H1 (cell line): ENCODE results near the gene DAB2IP. TPM values are rescaled to one million over a fixed set of nuclear protein-coding genes. Genes with fewer than 3 reads are reported as not detected.
"Not testable (repeated sequence)": the region's sequence is repeated elsewhere in the genome, so short reads cannot be mapped to it uniquely, and the experiment has no call there.

Source experiments
- CTCF ChIA-PET: fragments of 300-600 bp; sonication (Branson Sonifier 250); formaldehyde crosslinking; loops from one replicate; lab custom pipeline; 2021; ENCODE audit not compliant: partially characterized antibody; lab: Charles Lee
- POLR2A ChIA-PET: fragments of 300-600 bp; sonication (Branson Sonifier 250); formaldehyde crosslinking; loops from one replicate; lab custom pipeline; 2021; ENCODE audit warnings: inconsistent platforms; ENCODE audit not compliant: partially characterized antibody; lab: Charles Lee
- DNase-seq, 2 experiments: peaks; one replicate each; pipeline versions ENCODE4 v3.0.0 to v3.0.0-alpha.2; 2010 to 2022; ENCODE audit warnings: low spot score in 2 of 2, low read depth in 1 of 2, mixed read lengths in 1 of 2
- FAIRE-seq: peaks from 2 replicates; lab custom pipeline; 2011; peaks lifted over from hg19 to GRCh38; lab: Jason Lieb, UNC
- H2AFZ ChIP-seq: 2 replicates; pipeline ENCODE4 v1.8.1; 2012; ENCODE audit warnings: low read length, inconsistent platforms
- H2AK5ac ChIP-seq: 2 replicates; pipeline ENCODE4 v1.6.1; 2013; ENCODE audit warnings: low read depth, low read length
- H2BK120ac ChIP-seq: replicated peaks from 2 replicates; pipeline ENCODE3; 2013; ENCODE audit warnings: low read depth, low read length, inconsistent platforms
- H2BK12ac ChIP-seq: 2 replicates; pipeline ENCODE4 v1.6.1; 2013; ENCODE audit warnings: low read depth, low read length
- H2BK15ac ChIP-seq: 2 replicates; pipeline ENCODE4 v1.6.1; 2013; ENCODE audit warnings: low read length
- H2BK20ac ChIP-seq: 2 replicates; pipeline ENCODE4 v1.6.1; 2013; ENCODE audit warnings: low read length
- H2BK5ac ChIP-seq: 2 replicates; pipeline ENCODE4 v1.6.1; 2013; ENCODE audit warnings: low read depth, low read length
- H3K14ac ChIP-seq: 2 replicates; pipeline ENCODE4 v1.6.1; 2013; ENCODE audit warnings: inconsistent platforms; ENCODE audit not compliant: insufficient read length
- H3K18ac ChIP-seq: 2 replicates; pipeline ENCODE4 v1.6.1; 2013; ENCODE audit warnings: low read length; ENCODE audit errors: extremely low read depth
- H3K23ac ChIP-seq: 2 replicates; pipeline ENCODE4 v1.6.1; 2013; ENCODE audit warnings: inconsistent platforms; ENCODE audit not compliant: insufficient read length
- H3K23me2 ChIP-seq: 2 replicates; pipeline ENCODE4 v1.6.1; 2013; ENCODE audit warnings: low read depth, low read length
- H3K27ac ChIP-seq: 2 replicates; pipeline ENCODE4 v1.6.1; 2011; ENCODE audit warnings: low read depth, low read length, inconsistent platforms
- H3K27me3 ChIP-seq, 4 experiments: replicated peaks in 1 of 4; 1 replicate in 1 of 4; 2 replicates in 3 of 4; pipeline versions ENCODE4 v1.6.1 to v1.8.1; 2011 to 2013; ENCODE audit warnings: low read length in 3 of 4, mild to moderate bottlenecking in 3 of 4, inconsistent platforms in 2 of 4, mixed read lengths in 2 of 4, moderate library complexity in 1 of 4; ENCODE audit not compliant: control insufficient read depth in 3 of 4, insufficient read depth in 3 of 4; ENCODE audit errors: extremely low read depth in 1 of 4
- H3K36me3 ChIP-seq, 4 experiments: 2 replicates each; pipeline versions ENCODE4 v1.6.1 to v1.8.1; 2011 to 2013; ENCODE audit warnings: mild to moderate bottlenecking in 4 of 4, low read length in 3 of 4, moderate library complexity in 2 of 4, control low read depth in 1 of 4, inconsistent platforms in 1 of 4; ENCODE audit not compliant: insufficient read depth in 4 of 4, control insufficient read depth in 2 of 4
- H3K4ac ChIP-seq: replicated peaks from 2 replicates; pipeline ENCODE3; 2013; ENCODE audit warnings: low read length, low read depth, mixed read lengths, inconsistent platforms; ENCODE audit not compliant: insufficient read length
- H3K4me1 ChIP-seq, 4 experiments: replicated peaks in 1 of 4; 1 replicate in 1 of 4; 2 replicates in 3 of 4; pipeline versions ENCODE4 v1.6.1 to v1.8.1; 2011 to 2013; ENCODE audit warnings: low read length in 3 of 4, inconsistent platforms in 2 of 4, mixed read lengths in 1 of 4; ENCODE audit not compliant: insufficient read depth in 4 of 4, control insufficient read depth in 3 of 4
- H3K4me2 ChIP-seq, 2 experiments: 2 replicates each; pipeline versions ENCODE4 v1.6.1 to v1.8.1; 2011 to 2013; ENCODE audit warnings: low read depth in 2 of 2, low read length in 2 of 2, control low read depth in 1 of 2, inconsistent platforms in 1 of 2, mild to moderate bottlenecking in 1 of 2; ENCODE audit not compliant: insufficient read depth in 1 of 2
- H3K4me3 ChIP-seq, 4 experiments: fragments of 200-600, 300-600 bp in 1 of 4; sonication (generic), shearing (Covaris generic), sonication (Bioruptor Twin) in 1 of 4; 2 replicates each; pipeline versions ENCODE4 v1.5.1 to v1.8.1; 2011 to 2016; ENCODE audit warnings: low read length in 4 of 4, low read depth in 3 of 4, control low read depth in 2 of 4, inconsistent platforms in 2 of 4, mild to moderate bottlenecking in 2 of 4, mixed read lengths in 1 of 4, moderate library complexity in 1 of 4; ENCODE audit not compliant: insufficient read depth in 2 of 4; ENCODE audit errors: extremely low read depth in 1 of 4
- H3K56ac ChIP-seq: replicated peaks from 2 replicates; pipeline ENCODE3; 2013; ENCODE audit warnings: low read depth, mild to moderate bottlenecking, mixed read lengths, low read length, inconsistent platforms; ENCODE audit not compliant: insufficient read length
- H3K79me1 ChIP-seq: 2 replicates; pipeline ENCODE4 v1.6.1; 2013; ENCODE audit warnings: low read depth, low read length, control low read depth
- H3K79me2 ChIP-seq, 2 experiments: 2 replicates each; pipeline versions ENCODE4 v1.6.1 to v1.8.1; 2012 to 2013; ENCODE audit warnings: low read length in 2 of 2, mild to moderate bottlenecking in 2 of 2, inconsistent platforms in 1 of 2; ENCODE audit not compliant: insufficient read depth in 2 of 2, control insufficient read depth in 1 of 2
- H3K9ac ChIP-seq, 4 experiments: replicated peaks in 1 of 4; 1 replicate in 1 of 4; 2 replicates in 3 of 4; pipeline versions ENCODE4 v1.6.1 to v1.8.1; 2011 to 2013; ENCODE audit warnings: low read depth in 3 of 4, low read length in 3 of 4, control low read depth in 2 of 4, mild to moderate bottlenecking in 2 of 4, moderate library complexity in 2 of 4, inconsistent platforms in 1 of 4; ENCODE audit errors: extremely low read depth in 1 of 4
- H3K9me3 ChIP-seq, 2 experiments: 2 replicates each; pipeline versions ENCODE4 v1.6.1 to v1.8.1; 2012 to 2013; ENCODE audit warnings: mild to moderate bottlenecking in 2 of 2, moderate library complexity in 2 of 2, control low read depth in 1 of 2, inconsistent platforms in 1 of 2, low read depth in 1 of 2, low read length in 1 of 2, mixed read lengths in 1 of 2; ENCODE audit not compliant: insufficient read depth in 2 of 2
- H4K20me1 ChIP-seq, 2 experiments: replicated peaks in 1 of 2; 2 replicates each; pipeline versions ENCODE3 to v1.8.1; 2011 to 2013; ENCODE audit warnings: inconsistent platforms in 2 of 2, low read length in 2 of 2, mild to moderate bottlenecking in 1 of 2; ENCODE audit not compliant: insufficient read depth in 2 of 2, control insufficient read depth in 1 of 2
- H4K5ac ChIP-seq: 2 replicates; pipeline ENCODE4 v1.6.1; 2013; ENCODE audit warnings: low read length, low read depth, mixed read lengths, inconsistent platforms; ENCODE audit not compliant: insufficient read length
- H4K8ac ChIP-seq: 2 replicates; pipeline ENCODE4 v1.8.0; 2013; ENCODE audit warnings: mild to moderate bottlenecking, moderate library complexity, low read length, inconsistent platforms; ENCODE audit not compliant: insufficient read depth; ENCODE audit errors: extremely low read depth
- H4K91ac ChIP-seq: replicated peaks from 2 replicates; pipeline ENCODE3; 2013; ENCODE audit warnings: low read length, mixed read lengths, inconsistent platforms; ENCODE audit not compliant: insufficient read length
- CTBP2 ChIP-seq: IDR thresholded peaks from 2 replicates; pipeline ENCODE4 v1.7.0; 2011; ENCODE audit warnings: borderline replicate concordance, mild to moderate bottlenecking, moderate library complexity, mixed read lengths, low read length; ENCODE audit not compliant: insufficient read depth, insufficient read length
- EGR1 ChIP-seq: IDR thresholded peaks from 2 replicates; pipeline ENCODE4 v1.6.1; 2011; ENCODE audit warnings: low read depth, low read length, borderline replicate concordance
- KDM1A ChIP-seq: fragments of 200-600, 300-600 bp; sonication (generic); IDR thresholded peaks from 2 replicates; pipeline ENCODE4 v1.7.1; 2016; ENCODE audit warnings: mild to moderate bottlenecking, low read length, borderline replicate concordance
- SAP30 ChIP-seq: fragments of 300-600 bp; sonication (generic); IDR thresholded peaks from 2 replicates; pipeline ENCODE4 v1.7.1; 2012; ENCODE audit warnings: low read length, moderate library complexity, mild to moderate bottlenecking, inconsistent platforms; ENCODE audit not compliant: insufficient read depth, insufficient replicate concordance
- SIX5 ChIP-seq: IDR thresholded peaks from 2 replicates; pipeline ENCODE4 v1.6.1; 2011; ENCODE audit warnings: mild to moderate bottlenecking, low read depth, low read length
- WGBS, 2 experiments: shearing (Covaris generic) in 1 of 2; methylation state at CpG; one replicate each; pipeline versions ENCODE4 v1.1.6 to v1.1.7; 2013 to 2015; ENCODE audit warnings: low lambda C conversion rate in 2 of 2, mixed read lengths in 2 of 2, inconsistent platforms in 1 of 2, low coverage in 1 of 2, missing lambda C conversion rate in 1 of 2; ENCODE audit not compliant: insufficient replicate concordance in 2 of 2, insufficient coverage in 1 of 2, insufficient read length in 1 of 2; ENCODE audit errors: extremely low coverage in 1 of 2, missing lambda C conversion rate in 1 of 2; 5-methylcytosine and 5-hydroxymethylcytosine counted together
- polyA plus RNA-seq, 7 experiments: library from polyadenylated mRNA; depleted of rRNA in 3 of 7; stranded (reverse) in 5 of 7; unstranded in 2 of 7; fragments of >200 nt in 5 of 7; fragments of 200-250 nt in 2 of 7; gene quantifications; 1 replicate in 5 of 7; 2 replicates in 1 of 7; 4 replicates in 1 of 7; pipeline versions ENCODE4 v1.2.1 to v1.2.3, GENCODE V29; 2011 to 2013; ENCODE audit warnings: missing spikeins in 2 of 7, mixed read lengths in 2 of 7
- total RNA-seq: library from RNA; stranded (reverse); fragmentation: NEBNext Ultra II Directional; extraction: Animal tissue kit (Norgen Biotek cat#: 25700); gene quantifications from 2 replicates; pipeline ENCODE4 v1.2.1, GENCODE V29; 2021
- TF ChIP-seq, protein P1 (sequence below): IDR thresholded peaks from 2 replicates; pipeline ENCODE4 v1.6.1; 2012; ENCODE audit warnings: low read length, inconsistent platforms

The DAB2IP gene
- total and polyA plus RNA-seq, 2 of the 8 experiments (the other 6 are each of a cell fraction or from before 2014, with no cell fraction given), result 19.7 to 39.5 TPM

DNA sequence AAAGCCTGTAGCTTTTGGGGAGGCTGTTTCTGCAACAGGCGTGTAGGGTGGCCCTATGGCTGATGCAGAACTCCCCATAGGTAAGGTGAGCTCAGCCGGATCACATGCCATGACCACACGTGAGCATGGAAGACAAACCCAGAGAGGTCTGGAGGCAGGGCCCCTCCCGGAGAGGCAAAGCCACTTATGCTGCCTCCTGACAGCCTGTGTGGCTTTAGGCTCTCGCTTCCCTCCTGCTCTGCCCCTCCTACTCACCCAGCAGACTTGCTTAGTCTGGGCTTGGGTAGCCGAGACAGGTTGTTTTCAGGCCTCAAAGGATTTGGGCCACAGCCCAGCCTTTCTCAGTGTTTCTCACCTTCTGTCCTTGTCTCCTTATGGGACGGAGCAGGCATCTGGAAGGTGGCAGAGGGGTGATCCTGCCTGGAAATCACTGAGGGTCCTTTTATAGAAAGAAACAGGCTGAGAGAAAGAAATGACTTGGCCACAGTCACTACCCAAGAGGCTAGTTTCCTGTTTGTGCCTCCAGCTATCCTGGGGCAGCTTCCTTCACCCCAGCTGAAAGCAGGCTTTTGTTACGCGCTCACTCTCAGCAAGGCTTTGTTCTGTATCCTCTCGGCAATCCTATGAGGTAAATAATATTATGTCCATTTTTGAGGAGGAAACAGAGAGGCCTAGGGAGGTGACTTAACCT, 89.9 kb downstream of the DAB2IP start (continued):
- no peak for TF ChIP-seq SAP30
- no peak for TF ChIP-seq SIX5
- TF ChIP-seq EGR1, result no peak
- no peak for TF ChIP-seq CTBP2
- TF ChIP-seq KDM1A, result no peak
- TF ChIP-seq, protein P1, sequence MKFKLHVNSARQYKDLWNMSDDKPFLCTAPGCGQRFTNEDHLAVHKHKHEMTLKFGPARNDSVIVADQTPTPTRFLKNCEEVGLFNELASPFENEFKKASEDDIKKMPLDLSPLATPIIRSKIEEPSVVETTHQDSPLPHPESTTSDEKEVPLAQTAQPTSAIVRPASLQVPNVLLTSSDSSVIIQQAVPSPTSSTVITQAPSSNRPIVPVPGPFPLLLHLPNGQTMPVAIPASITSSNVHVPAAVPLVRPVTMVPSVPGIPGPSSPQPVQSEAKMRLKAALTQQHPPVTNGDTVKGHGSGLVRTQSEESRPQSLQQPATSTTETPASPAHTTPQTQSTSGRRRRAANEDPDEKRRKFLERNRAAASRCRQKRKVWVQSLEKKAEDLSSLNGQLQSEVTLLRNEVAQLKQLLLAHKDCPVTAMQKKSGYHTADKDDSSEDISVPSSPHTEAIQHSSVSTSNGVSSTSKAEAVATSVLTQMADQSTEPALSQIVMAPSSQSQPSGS, result no peak
- TF ChIP-seq, all 59 proteins: peak for 0

DNA sequence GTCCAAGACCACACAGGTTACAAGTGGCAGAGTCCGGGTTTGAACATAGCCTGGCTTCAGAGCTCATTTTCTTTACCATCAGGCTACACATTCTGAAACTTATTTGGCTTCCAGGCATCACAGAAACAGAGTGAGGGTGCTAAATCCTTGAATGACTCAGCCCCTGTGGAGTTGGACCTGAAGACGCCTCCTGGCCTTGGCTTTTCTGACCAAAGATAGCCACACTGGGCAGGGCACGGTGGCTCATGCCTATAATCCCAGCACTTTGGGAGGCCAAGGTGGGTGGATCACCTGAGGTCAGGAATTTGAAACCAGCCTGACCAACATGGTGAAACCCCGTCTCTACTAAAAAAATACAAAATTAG, 90.5 kb downstream of the DAB2IP start:
- H3K36me3 ChIP-seq, H3K4ac ChIP-seq, H3K56ac ChIP-seq, POLR2A ChIA-PET, H2AFZ ChIP-seq, DNase-seq, H2AK5ac ChIP-seq, H2BK5ac ChIP-seq, H3K4me3 ChIP-seq, H4K8ac ChIP-seq, H3K18ac ChIP-seq, H3K9ac ChIP-seq, H4K91ac ChIP-seq, H3K23me2 ChIP-seq, H4K5ac ChIP-seq, H2BK15ac ChIP-seq, FAIRE-seq, H2BK20ac ChIP-seq, H3K14ac ChIP-seq, H3K4me2 ChIP-seq, H3K23ac ChIP-seq, H3K27ac ChIP-seq, H3K27me3 ChIP-seq, H2BK120ac ChIP-seq, H3K9me3 ChIP-seq: not testable (repeated sequence)
- CTCF ChIA-PET, result interaction anchor here (0.8 to 20.3 kb wide), 8 partner anchors 14 to 191 kb away, joined by 3 to 305 read pairs (median 4); no protein-coding TSS in a partner anchor
- Histone ChIP-seq H3K79me2 (peaks cover 0 to 48% of the 10 kb centered on the region in 2 experiments; a peak in 2 of 4 replicates), H3K79me1 (peaks cover 26% of the 10 kb centered on the region), H4K20me1 (peaks cover 22 to 27% of the 10 kb centered on the region in 2 experiments), H3K4me1 (peaks cover 23 to 61% (median 39%) of the 10 kb centered on the region in 4 experiments), H2BK12ac (0 out of 2 replicates have a peak overlapping the region, but pooled peaks have one; percentile 14)
- 84% methylated on average over 4 of the region's 4 CpGs; no CpG with 5 or more reads in 1 of the 2 experiments for WGBS, 2 experiments
